Measurements from ENCODE around the gene COP1. TPM values are rescaled to one million over a fixed set of nuclear protein-coding genes. Genes with fewer than 3 reads are reported as not detected.

The COP1 gene
- total RNA-seq, result 28.9 and 34.9 TPM in 2 replicates

DNA sequence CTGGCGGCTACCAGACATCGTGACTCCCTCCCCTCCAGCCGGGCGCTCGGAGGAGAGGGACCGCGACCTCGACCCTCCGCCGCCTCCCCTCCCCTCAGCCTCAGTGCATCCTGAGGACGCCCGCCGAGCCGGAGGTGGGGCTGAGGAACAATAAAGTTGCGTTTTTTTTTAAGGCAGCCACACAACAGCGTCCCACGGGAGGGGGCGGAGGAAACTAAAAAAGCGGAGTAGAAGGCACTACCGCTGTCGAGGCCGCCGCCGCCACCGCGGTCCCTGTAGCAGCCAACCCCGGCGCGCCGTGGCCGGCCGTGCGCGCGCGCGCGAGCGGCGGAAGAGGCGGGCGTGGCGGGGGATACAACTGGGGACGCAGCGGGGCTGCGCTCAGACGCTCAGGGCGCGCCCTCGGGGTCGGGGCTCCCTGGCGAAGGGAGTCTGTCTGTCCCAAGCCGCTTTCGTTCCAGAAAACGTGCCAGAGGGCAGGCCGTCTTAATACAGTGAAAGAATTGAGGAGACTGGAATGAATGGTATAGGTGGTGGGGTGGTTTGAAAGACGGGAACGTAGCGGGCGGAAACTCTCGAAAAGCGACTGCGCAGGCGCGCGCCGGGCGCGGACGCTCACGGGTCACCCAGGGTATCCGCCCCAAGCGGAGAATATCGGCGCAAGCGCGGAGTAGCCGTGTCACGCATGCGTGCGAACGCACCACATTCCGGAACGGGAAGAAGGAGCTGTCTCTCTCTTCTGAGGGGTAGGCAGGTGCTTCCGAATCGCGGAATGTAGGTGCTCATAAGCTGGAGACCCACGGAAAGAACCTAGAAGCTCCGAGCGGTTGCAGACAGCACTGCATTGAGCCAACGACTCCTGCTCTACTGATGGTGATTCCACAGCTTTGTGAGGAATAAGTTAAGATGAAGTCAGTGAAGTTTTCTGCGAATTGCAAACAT is at the start of gene COP1:
COP1 (minus strand) TSS at position 326 of the 942 bp plus-strand sequence; CDS start at position 18, 308 bp downstream.

Measured in mesangial cell (primary cell).